Measurements from ENCODE around the gene XPC. TPM values are rescaled to one million over a fixed set of nuclear protein-coding genes. Genes with fewer than 3 reads are reported as not detected.

The XPC gene
- total RNA-seq, 1 experiment from 2014 or later: 23.9 TPM

DNA sequence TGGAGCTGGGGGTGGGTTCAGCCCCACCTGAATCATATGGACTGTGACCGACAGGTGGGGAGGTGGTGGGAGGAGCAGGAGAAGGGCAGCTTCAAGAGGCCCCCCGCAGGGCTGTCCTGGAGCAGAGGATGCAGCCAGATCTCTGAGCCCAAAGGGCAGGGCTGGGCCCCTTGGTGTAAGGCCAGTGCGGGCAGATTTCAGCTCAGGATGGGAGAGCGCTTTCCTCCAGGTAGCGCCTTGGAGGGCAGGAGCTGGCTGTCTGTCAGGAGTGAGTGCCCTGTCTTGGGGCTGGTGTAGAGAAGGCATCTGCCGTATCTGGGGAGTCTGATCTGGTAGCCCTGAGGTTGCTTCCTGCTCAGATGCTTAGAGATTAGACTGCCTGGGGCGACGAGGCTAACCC lies 46.3 kb downstream of the XPC start:
- Histone ChIP-seq H3K4me3 (ENCODE audit: insufficient read depth, low read depth, low read length) (no peak overlapping the region), H3K36me3 (replicated peaks; ENCODE audit: control insufficient read depth, insufficient read depth, low read length) (peaks cover 34% of the 10 kb centered on the region), H3K27me3 (ENCODE audit: control insufficient read depth, insufficient read depth, low read length) (no peaks in the 10 kb centered on the region)
- no peak for DNase-seq

DNA sequence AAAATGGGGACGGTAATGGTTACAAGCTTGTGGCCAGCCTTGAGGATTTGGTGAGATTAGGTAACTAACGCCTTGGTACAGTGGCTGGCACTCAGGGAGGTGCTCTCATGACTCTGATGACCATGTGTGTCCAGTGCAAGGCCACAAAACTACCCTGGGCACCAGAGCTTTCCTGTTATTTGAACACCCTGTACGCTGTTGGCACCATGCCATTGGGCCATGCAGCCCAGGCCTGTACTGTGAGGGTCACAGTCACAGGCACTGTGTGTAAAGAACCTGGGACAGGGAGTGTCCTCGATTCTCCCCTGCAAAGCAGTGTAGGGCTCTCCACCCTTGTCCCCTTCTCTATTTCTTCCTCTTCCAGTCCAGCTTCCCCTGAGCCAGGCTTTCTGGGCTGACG lies 47.3 kb downstream of the XPC start:
- H3K4me3 ChIP-seq (ENCODE audit: insufficient read depth, low read depth, low read length): no peak overlapping the region
- H3K27me3 ChIP-seq (ENCODE audit: control insufficient read depth, insufficient read depth, low read length): no peaks in the 10 kb centered on the region
- DNase-seq: no peak
- peaks cover 34% of the 10 kb centered on the region for H3K36me3 ChIP-seq (replicated peaks; ENCODE audit: control insufficient read depth, insufficient read depth, low read length)

DNA sequence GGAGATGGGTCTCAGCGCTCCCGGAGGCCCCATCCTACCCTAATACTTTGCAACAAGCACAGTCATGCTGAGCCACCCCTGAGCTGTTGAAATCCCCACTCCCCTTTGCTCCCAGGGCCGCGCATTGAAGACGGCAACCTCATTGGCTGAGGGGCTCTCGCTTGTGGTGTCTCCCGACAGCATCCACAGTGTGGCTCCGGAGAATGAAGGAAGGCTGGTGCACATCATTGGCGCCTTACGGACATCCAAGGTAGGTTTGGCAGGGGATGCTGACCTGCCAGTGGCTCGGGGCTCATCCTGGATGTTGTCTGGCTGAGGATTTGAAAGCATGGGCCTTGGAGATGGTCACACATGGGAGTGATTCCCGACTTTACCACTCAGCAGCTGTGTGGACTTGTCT lies 47.7 kb downstream of the XPC start:
- no peaks in the 10 kb centered on the region for H3K27me3 ChIP-seq (ENCODE audit: control insufficient read depth, insufficient read depth, low read length)
- H3K4me3 ChIP-seq (ENCODE audit: insufficient read depth, low read depth, low read length): no peak overlapping the region
- no peak for DNase-seq
- H3K36me3 ChIP-seq (replicated peaks; ENCODE audit: control insufficient read depth, insufficient read depth, low read length): peaks cover 34% of the 10 kb centered on the region

DNA sequence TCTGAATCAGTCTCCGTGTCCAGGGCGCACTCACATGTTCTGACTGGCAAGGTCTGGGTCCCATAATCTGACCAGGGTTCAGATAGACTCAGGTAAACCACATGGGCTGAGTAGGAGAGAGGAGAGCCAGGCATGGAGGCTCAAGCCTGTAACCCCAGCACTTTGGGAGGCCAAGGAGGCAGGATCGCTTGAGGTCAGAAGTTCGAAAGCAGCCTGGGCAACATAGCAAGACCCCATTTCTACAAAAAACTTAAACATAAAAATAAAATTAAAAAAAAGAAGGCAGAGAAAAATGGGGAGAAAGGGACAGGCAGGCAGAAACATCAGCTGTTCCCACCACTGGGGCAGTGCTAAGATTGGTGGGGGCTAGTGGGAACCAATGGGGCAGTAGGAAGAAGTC lies 48.2 kb downstream of the XPC start:
- DNase-seq: no peak
- H3K4me3 ChIP-seq (ENCODE audit: insufficient read depth, low read depth, low read length): no peak overlapping the region
- H3K36me3 ChIP-seq (replicated peaks; ENCODE audit: control insufficient read depth, insufficient read depth, low read length): peaks cover 33% of the 10 kb centered on the region
- no peaks in the 10 kb centered on the region for H3K27me3 ChIP-seq (ENCODE audit: control insufficient read depth, insufficient read depth, low read length)

DNA sequence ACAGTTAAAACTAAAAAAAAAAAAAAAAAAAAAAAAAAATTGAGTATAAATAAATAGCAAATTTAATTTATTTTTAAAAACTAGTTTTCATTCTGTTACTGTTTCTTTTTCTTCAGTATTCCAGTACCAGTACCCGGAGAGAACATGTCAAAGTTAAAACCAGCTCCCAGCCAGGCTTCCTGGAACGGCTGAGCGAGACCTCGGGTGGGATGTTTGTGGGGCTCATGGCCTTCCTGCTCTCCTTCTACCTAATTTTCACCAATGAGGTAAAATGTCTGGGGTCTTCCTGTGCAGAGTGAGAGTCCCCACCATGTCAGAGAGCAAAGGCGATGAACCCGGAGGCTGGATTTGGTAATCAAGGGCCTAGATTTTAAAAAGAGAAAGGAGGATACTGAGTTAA lies 49.1 kb downstream of the XPC start:
- no peak for DNase-seq
- H3K36me3 ChIP-seq (replicated peaks; ENCODE audit: control insufficient read depth, insufficient read depth, low read length): peaks cover 25% of the 10 kb centered on the region
- H3K4me3 ChIP-seq (ENCODE audit: insufficient read depth, low read depth, low read length): no peak overlapping the region
- H3K27me3 ChIP-seq (ENCODE audit: control insufficient read depth, insufficient read depth, low read length): no peaks in the 10 kb centered on the region

DNA sequence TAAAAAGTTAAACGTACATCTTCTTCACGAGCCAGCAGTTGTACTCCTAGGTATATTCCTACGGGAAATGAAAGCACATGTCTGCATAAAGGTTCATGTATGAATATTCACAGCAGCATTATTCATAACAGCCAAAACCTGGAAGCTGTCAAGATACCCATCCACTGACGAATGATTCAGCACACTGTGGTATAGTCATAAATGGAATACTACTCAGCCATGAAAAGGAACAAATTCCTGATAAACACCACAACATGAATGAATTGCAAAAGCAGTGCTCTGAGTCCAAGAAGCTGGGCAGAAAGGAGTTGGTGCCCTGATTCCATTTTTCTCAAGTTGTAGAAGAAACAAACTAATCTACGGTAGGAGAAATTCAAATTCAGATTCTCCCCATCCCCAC lies 49.7 kb downstream of the XPC start:
- no peak overlapping the region for H3K4me3 ChIP-seq (ENCODE audit: insufficient read depth, low read depth, low read length)
- H3K27me3 ChIP-seq (ENCODE audit: control insufficient read depth, insufficient read depth, low read length): no peaks in the 10 kb centered on the region
- H3K36me3 ChIP-seq (replicated peaks; ENCODE audit: control insufficient read depth, insufficient read depth, low read length): peaks cover 22% of the 10 kb centered on the region
- no peak for DNase-seq

DNA sequence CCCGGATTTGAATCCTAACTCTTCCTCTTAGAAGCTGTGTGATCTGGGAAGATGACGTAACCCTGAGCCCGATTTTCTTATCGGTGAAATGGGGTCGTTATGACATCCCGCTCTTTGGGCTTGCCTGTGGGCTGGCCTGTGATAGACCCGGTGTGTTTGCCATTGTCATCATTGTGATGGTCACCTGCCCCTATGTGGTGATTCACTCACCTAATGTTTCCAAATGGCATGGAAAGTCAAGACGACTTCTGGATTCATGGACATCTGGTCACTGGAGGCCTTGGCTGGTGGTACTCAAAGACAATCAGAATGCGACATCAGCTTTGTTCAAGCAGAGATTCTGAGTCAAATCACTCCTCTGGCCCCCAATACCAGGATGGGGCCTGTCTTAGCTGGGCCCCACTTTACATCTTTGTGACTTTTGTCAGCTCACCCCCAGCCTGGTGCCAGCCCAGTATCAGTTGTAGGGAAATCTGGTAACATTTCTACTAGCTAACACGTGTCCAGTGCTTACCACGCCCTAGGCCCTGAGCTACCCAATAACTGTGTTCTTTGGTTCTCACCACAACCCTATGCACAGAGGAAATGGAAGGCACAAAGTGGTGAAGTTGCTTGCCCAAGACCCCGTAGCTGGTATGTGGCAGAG lies 50.8 kb downstream of the XPC start:
- Histone ChIP-seq H3K27me3 (ENCODE audit: control insufficient read depth, insufficient read depth, low read length) (no peaks in the 10 kb centered on the region), H3K36me3 (replicated peaks; ENCODE audit: control insufficient read depth, insufficient read depth, low read length) (peaks cover 17% of the 10 kb centered on the region), H3K4me3 (ENCODE audit: insufficient read depth, low read depth, low read length) (no peak overlapping the region)
- DNase-seq: no peak

DNA sequence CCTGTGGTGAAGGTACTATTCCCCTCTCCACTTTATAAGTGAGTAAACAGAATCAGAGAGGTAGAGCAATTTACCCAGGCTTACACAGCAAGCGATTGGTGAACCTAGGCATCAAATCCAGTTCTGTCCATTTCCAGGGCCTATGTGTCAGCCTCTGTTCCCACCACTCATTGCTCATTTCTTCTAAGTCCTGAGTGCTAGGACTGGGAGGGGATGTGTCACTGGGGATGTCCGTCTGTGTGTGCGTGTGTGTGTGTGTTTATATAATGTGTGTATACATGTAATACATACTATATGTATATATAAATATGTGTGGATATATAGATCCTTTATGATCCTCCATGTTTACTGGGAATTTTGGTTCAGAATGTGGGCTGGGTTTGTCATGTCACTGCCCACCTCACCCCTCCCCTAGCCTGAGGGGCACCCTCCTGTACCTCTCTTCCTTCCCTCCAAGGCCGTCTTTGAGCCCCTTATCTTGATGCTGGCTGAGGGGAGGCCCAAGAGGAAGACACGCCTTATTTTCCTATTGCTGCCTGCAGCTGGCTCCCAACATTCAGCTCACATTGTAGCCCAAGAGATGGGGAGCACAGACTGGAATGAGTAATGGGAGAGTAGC lies 51.4 kb downstream of the XPC start:
- DNase-seq: no peak

DNA sequence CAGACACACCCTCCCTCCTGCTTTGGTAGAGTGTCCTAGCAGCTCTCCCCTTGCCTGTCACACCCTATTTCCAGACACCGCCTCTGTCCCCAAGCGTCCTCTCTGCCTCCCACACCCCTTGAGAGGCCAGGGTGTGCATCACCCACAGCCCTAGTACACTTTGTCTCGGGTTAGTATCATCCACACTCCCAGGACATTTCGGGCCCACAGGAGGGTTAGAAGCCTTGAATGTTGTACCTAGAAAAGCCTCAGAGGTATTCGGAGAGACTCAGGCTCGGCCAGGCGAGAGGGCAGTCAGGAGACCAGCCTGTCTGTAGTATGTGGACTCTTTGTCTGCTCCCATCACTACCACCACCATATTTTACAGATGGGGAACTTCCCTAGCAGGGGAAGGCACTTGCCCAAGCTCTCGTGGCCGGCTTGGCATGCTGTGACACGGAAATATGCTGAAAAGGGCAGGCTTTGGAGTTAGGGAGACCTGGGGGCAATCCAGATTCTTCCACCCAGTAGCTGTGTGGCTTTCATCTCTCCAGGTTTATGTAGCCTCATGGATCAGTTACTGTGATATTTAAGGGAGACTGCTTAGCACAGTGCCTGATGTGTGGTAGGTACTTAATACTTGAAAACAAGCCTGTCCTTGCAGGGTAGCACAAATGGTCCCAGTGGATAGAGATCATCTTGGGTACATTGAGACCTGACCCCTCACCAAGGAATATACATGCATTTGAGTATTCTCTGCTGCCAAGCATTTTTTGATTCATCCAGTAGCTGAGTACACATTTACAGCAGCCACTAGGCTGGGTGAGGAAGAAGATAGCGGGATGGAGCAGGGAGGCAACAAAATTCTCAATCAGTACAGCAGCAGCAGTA lies 52.1 kb downstream of the XPC start:
- DNase-seq: no peak
- peaks cover 11% of the 10 kb centered on the region for H3K36me3 ChIP-seq (replicated peaks; ENCODE audit: control insufficient read depth, insufficient read depth, low read length)
- no peaks in the 10 kb centered on the region for H3K27me3 ChIP-seq (ENCODE audit: control insufficient read depth, insufficient read depth, low read length)
- H3K4me3 ChIP-seq (ENCODE audit: insufficient read depth, low read depth, low read length): peak overlapping the region; percentile 98

More for the DNA sequence above, 51.4 kb downstream of the XPC start:
- Histone ChIP-seq H3K27me3 (ENCODE audit: control insufficient read depth, insufficient read depth, low read length) (no peaks in the 10 kb centered on the region), H3K36me3 (replicated peaks; ENCODE audit: control insufficient read depth, insufficient read depth, low read length) (peaks cover 13% of the 10 kb centered on the region), H3K4me3 (ENCODE audit: insufficient read depth, low read depth, low read length) (no peak overlapping the region)

DNA sequence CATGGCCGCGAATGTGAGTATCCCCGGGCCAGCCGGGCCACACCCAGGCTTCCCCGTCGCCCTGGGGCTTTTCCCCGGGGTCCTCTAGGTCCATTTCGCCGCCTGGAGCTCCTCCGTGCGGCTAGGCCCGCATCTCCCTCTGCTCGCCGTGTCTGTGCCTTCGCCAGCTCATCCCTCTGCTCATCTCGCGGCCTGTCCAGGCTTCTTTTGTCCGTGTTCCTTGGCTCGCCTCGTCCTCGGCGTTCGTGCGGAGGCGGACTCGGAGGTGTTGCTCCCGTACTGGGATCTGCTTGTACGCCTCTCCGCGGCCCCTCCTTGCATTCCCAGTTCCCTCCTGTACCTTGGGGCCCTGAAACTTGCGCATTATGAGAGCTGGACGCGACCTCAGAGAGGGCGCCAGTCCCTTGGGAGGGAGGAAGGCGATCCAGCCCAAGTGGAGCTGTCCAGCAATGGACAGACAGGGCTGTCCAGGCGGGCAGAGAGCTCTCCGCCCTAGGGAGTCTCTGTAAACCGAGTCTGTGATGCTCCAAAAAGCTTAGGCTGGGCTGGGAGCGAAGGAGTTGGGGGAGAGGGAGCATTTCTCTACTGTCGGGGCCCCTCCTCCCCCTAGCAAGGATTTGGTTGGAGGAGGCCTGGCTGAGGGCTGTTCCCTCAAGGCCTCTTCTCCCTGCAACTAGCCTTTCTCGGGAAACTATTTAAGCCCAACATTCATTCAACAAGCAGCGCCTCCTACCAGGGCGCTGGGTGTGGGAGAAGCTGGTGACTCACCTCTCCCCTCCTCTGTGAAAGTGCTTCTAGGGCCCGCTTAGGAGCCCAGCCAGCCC lies 53.0 kb downstream of the XPC start:
- peak; percentile 74 for DNase-seq
- peak overlapping the region; percentile 98 for H3K4me3 ChIP-seq (ENCODE audit: insufficient read depth, low read depth, low read length)
- H3K36me3 ChIP-seq (replicated peaks; ENCODE audit: control insufficient read depth, insufficient read depth, low read length): peaks cover 3% of the 10 kb centered on the region
- H3K27me3 ChIP-seq (ENCODE audit: control insufficient read depth, insufficient read depth, low read length): no peaks in the 10 kb centered on the region

DNA sequence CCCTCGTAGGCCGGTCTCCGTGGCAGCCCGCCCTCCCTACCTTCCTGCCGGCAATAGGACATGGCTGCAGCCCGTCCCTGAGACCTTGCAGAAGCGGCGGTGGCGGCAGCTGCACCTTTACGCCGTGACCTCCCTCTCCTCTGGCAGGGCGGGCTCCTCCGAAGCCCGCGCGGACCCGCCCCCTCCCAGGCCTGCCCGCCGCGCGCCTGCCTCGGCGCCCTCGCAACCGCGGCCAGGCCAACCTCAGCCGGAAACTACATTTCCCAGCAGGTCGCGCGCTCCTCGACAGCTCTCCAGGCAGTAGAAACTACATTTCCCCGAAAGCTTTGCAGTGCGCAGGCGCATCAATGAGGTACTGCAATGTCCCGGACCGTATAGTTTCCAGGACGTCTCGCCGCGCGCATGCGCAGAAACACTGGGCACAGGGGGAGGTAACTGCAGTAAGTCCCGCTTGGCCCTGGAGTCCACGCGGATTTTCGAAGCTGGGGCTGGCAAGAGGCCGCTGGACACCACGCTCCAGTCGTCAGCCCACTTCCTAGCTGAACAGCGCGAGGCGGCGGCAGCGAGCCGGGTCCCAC lies 53.7 kb downstream of the XPC start, which contains the start of the genes CHCHD4 and TMEM43:
Gene CHCHD4 (minus strand): TSS at position 256 of the 578 bp plus-strand sequence. CDS start 194 bp downstream, at position 62.
Gene TMEM43 (plus strand): TSS at position 438 of the 578 bp plus-strand sequence. CDS start 142 bp downstream, outside the sequence.
- DNase-seq: peak; percentile 98
- Histone ChIP-seq H3K4me3 (ENCODE audit: insufficient read depth, low read depth, low read length) (peak within 1 kb of the TSS; percentile 98), H3K36me3 (replicated peaks; ENCODE audit: control insufficient read depth, insufficient read depth, low read length) (peaks cover 3% of the 10 kb centered on the region; the same call in 1 of the 2 replicates), H3K27me3 (ENCODE audit: control insufficient read depth, insufficient read depth, low read length) (no peaks in the 10 kb centered on the region)

DNA sequence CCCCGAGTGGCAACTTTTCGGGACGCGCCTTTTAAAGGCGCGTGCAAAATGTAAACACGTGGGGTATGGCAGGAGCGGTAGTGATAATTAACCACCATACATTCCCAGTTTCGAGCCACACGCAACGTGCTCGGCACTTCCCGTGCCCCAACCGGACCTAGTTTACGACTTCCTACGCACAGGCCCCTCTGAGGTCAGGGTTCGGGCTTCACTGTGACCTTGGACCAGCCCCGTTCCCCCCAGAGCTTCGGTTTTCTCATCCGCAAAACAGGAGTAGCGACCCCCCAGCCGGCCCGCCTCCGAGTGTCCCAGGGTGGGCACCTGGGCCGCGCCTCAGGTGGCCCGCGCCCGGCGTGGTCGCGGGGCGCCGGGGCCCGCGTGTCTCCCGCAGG lies 54.2 kb downstream of the XPC start:
- H3K27me3 ChIP-seq (ENCODE audit: control insufficient read depth, insufficient read depth, low read length): no peaks in the 10 kb centered on the region
- peak overlapping the region; percentile 78 for H3K4me3 ChIP-seq (ENCODE audit: insufficient read depth, low read depth, low read length)
- peak; percentile 74 for DNase-seq
- H3K36me3 ChIP-seq (replicated peaks; ENCODE audit: control insufficient read depth, insufficient read depth, low read length): peaks cover 3% of the 10 kb centered on the region; the same call in 1 of the 2 replicates

DNA sequence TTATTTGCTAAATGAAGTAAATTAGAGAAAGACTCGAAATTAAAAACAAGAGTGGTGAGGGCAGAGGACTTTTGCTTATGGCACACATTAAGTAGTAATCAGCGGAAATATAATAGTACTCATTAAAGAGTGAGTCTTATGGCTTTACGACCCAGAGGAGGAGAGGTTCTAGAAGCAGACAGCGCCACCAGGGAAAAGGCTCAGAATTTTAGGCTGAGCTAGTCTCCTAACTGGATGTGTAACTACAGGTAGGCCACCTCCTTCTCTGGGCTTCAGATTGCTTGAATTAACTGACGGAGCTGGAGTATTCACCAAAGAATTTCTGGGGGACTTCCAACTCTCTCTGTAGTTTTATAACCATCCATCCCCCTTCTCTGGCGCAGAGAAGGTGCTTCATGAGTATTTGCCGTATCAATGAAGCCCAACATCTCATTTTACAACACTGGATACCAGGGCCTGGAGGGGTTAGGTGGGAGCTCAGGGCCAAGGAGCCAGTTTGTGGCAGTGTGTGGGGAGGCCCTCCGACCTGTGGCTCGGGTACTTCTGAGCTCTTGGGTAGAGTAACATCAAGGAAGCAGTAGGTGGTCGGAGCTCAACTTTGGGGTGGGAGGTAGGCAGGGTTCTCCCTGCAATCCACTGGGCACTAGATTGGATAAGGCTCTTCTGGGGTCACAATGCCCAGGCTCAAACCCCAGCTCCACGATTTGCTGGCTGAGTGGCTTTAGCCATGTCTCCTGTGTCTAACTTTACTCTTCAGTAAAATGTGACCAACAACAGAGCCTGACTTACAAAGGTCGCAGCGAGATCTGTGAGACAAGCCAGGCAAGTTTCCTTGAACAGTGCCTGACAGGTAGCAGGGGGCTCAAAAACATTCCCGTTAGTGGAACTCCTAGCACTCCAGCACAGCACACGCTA lies 54.8 kb downstream of the XPC start:
- no peaks in the 10 kb centered on the region for H3K27me3 ChIP-seq (ENCODE audit: control insufficient read depth, insufficient read depth, low read length)
- DNase-seq: no peak
- peaks cover 3% of the 10 kb centered on the region; the same call in 1 of the 2 replicates for H3K36me3 ChIP-seq (replicated peaks; ENCODE audit: control insufficient read depth, insufficient read depth, low read length)
- H3K4me3 ChIP-seq (ENCODE audit: insufficient read depth, low read depth, low read length): peak overlapping the region; percentile 78
